ENCODE results near the gene CENPS. TPM values are rescaled to one million over a fixed set of nuclear protein-coding genes. Genes with fewer than 3 reads are reported as not detected.

CENPS gene
- total and polyA plus RNA-seq, 9 of the 15 experiments (the other 6 are each of a cell fraction or from before 2014, with no cell fraction given) = 10.2 to 36.0 (median 26.0) TPM

DNA sequence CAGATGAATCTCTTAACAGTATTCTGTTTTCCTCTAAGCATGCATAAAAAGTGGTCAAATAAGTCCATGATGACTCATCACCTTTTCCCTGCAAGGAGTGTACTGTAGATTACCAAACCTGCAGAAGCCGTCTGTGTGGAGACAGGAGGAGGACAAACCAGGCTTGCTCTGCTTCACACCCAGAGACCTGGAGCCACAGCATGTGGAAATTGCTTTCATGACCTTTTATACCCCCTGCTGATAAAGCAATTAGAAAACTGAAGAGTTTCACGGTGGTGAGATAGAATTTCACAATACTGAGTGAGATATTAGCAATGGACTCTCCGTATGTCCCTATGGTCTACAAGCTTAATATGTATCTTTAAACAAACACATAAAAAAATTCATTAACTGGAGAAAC is 29.0 kb downstream of the CENPS start (continued):
- TF ChIP-seq SIRT6 (IDR thresholded peaks at IDR 0.05; ENCODE audit: low read depth, low read length) (no peak), ZFX (CRISPR knock-in tag; IDR thresholded peaks at IDR 0.05) (no peak), TCF7L2 (IDR thresholded peaks at IDR 0.05; ENCODE audit: low read depth, low read length) (no peak), KLF13 (tag; IDR thresholded peaks at IDR 0.05; ENCODE audit: borderline replicate concordance, low read depth) (no peak), THRAP3 (IDR thresholded peaks at IDR 0.05; ENCODE audit: borderline replicate concordance) (no peak), NUFIP1 (IDR thresholded peaks at IDR 0.05; ENCODE audit: partially characterized antibody) (no peak), BRD4 (IDR thresholded peaks at IDR 0.05) (no peak), KAT2B (IDR thresholded peaks at IDR 0.05; ENCODE audit: low read depth, low read length) (no peak), CEBPB (tag; IDR thresholded peaks at IDR 0.05) (peak; percentile 98), FOS (IDR thresholded peaks at IDR 0.05; ENCODE audit: extremely low read depth, insufficient read length) (peak; percentile 57), RBM39 (optimal IDR thresholded peaks at IDR 0.05; ENCODE audit: low read depth, low read length) (no peak), FUS (optimal IDR thresholded peaks at IDR 0.05; ENCODE audit: low read depth, low read length) (no peak), ZNF57 (CRISPR knock-in tag; IDR thresholded peaks at IDR 0.05) (no peak), CCAR2 (IDR thresholded peaks at IDR 0.05; ENCODE audit: low read depth, low read length) (no peak), NR2F6 (CRISPR knock-in tag; IDR thresholded peaks at IDR 0.05) (no peak), ZNF668 (CRISPR knock-in tag; IDR thresholded peaks at IDR 0.05) (no peak), HDAC1 (IDR thresholded peaks at IDR 0.05) (peak in 1 of 2 experiments; percentile 58; a peak in 1 of 4 replicates), SP2 (IDR thresholded peaks at IDR 0.05; ENCODE audit: extremely low read depth, low read depth, low read length, poor library complexity, severe bottlenecking) (no peak), SMAD2 (IDR thresholded peaks at IDR 0.05; ENCODE audit: low read depth, low read length) (no peak), POLR3A (IDR thresholded peaks at IDR 0.05; ENCODE audit: borderline replicate concordance, extremely low read depth, insufficient read depth, insufficient read length) (no peak), ZNF551 (CRISPR knock-in tag; IDR thresholded peaks at IDR 0.05) (no peak), NFE2 (IDR thresholded peaks at IDR 0.05; ENCODE audit: low read depth) (peak; percentile 96), EWSR1 (IDR thresholded peaks at IDR 0.05; ENCODE audit: borderline replicate concordance, low read depth, partially characterized antibody) (no peak), LARP7 (IDR thresholded peaks at IDR 0.05) (no peak), POLR3G (IDR thresholded peaks at IDR 0.05; ENCODE audit: extremely low read depth, insufficient read length, insufficient replicate concordance) (no peak), BDP1 (IDR thresholded peaks at IDR 0.05; ENCODE audit: insufficient read depth, insufficient read length) (no peak), MCM7 (IDR thresholded peaks at IDR 0.05) (no peak)
- TF ChIP-seq, protein P1, sequence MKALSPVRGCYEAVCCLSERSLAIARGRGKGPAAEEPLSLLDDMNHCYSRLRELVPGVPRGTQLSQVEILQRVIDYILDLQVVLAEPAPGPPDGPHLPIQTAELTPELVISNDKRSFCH (CRISPR knock-in tag; IDR thresholded peaks at IDR 0.05) = no peak
- TF ChIP-seq, protein P1 (tag; IDR thresholded peaks at IDR 0.05) = peak; percentile 76
- TF ChIP-seq, protein P2, sequence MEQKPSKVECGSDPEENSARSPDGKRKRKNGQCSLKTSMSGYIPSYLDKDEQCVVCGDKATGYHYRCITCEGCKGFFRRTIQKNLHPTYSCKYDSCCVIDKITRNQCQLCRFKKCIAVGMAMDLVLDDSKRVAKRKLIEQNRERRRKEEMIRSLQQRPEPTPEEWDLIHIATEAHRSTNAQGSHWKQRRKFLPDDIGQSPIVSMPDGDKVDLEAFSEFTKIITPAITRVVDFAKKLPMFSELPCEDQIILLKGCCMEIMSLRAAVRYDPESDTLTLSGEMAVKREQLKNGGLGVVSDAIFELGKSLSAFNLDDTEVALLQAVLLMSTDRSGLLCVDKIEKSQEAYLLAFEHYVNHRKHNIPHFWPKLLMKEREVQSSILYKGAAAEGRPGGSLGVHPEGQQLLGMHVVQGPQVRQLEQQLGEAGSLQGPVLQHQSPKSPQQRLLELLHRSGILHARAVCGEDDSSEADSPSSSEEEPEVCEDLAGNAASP (IDR thresholded peaks at IDR 0.05) = no peak; the same call in 1 of the 2 replicates
- TF ChIP-seq, protein P3, sequence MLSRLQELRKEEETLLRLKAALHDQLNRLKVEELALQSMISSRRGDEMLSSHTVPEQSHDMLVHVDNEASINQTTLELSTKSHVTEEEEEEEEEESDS (CRISPR knock-in tag; IDR thresholded peaks at IDR 0.05) = no peak

Data from K562 (cell line).